Kasumi-1 (cell line): ENCODE data around the gene MAT2B.

Experiments used
- DNase-seq, 2 experiments: peaks; one replicate each; lab custom pipeline; 2025; lab: John Stamatoyannopoulos, UW

The MAT2B gene

GRCh38 chr5:163551156-163551555 lies 45.7 kb downstream of the MAT2B start:
- DNase-seq, result no peak

GRCh38 chr5:163552536-163552935 lies 47.1 kb downstream of the MAT2B start:
- no peak for DNase-seq

GRCh38 chr5:163561339-163561738 lies 55.9 kb downstream of the MAT2B start:
- no peak for DNase-seq

- DNase-seq, result no peak
These were observed 56.7 kb downstream of the MAT2B start for GRCh38 chr5:163562071-163562470.

- DNase-seq, result no peak
These were observed 57.7 kb downstream of the MAT2B start for GRCh38 chr5:163563112-163563511.

GRCh38 chr5:163563880-163564279 lies 58.5 kb downstream of the MAT2B start:
- DNase-seq, result no peak

GRCh38 chr5:163564321-163564938 lies 59.0 kb downstream of the MAT2B start:
- peak; percentile 52 to 66 for DNase-seq

- no peak for DNase-seq
These were observed 60.1 kb downstream of the MAT2B start for GRCh38 chr5:163565492-163565891.

- peak; percentile 22 to 25 for DNase-seq
These were observed 60.7 kb downstream of the MAT2B start for GRCh38 chr5:163565931-163566608.

- no peak for DNase-seq
These were observed 61.3 kb downstream of the MAT2B start for GRCh38 chr5:163566678-163567077.

GRCh38 chr5:163567811-163568210 lies 62.4 kb downstream of the MAT2B start:
- no peak for DNase-seq
